Smooth muscle cell (in vitro differentiated cells): ENCODE results near the gene LTBP1. TPM values are rescaled to one million over a fixed set of nuclear protein-coding genes. Genes with fewer than 3 reads are reported as not detected.
A peak's percentile ranks its signal among the peaks of the same experiment; 100 is the strongest.

Source experiments
- DNase-seq: peaks from one replicate; lab custom pipeline; 2025; ENCODE audit not compliant: unreplicated experiment; lab: John Stamatoyannopoulos, UW
- H2AFZ ChIP-seq: fragments of 200-600 bp; sonication (generic); 2 replicates; pipeline ENCODE4 v1.6.0; 2016; ENCODE audit warnings: antibody characterized with exemption, low read depth, mild to moderate bottlenecking
- H3F3A ChIP-seq: fragments of 200-600 bp; sonication (generic); 2 replicates; pipeline ENCODE4 v1.6.0; 2017; ENCODE audit warnings: antibody characterized with exemption, low read depth
- H3K27ac ChIP-seq: fragments of 200-600 bp; sonication (generic); 2 replicates; pipeline ENCODE4 v1.5.1; 2016; ENCODE audit warnings: low read depth, mild to moderate bottlenecking
- H3K27me3 ChIP-seq: fragments of 200-600 bp; sonication (generic); 2 replicates; pipeline ENCODE4 v1.6.1; 2016; ENCODE audit warnings: low read depth, mild to moderate bottlenecking
- H3K36me3 ChIP-seq: fragments of 200-600 bp; sonication (generic); 2 replicates; pipeline ENCODE4 v1.5.1; 2016; ENCODE audit warnings: low read depth
- H3K4me1 ChIP-seq: fragments of 200-600 bp; sonication (generic); 2 replicates; pipeline ENCODE4 v1.5.1; 2016; ENCODE audit warnings: low read depth
- H3K4me2 ChIP-seq: fragments of 200-600 bp; sonication (generic); 2 replicates; pipeline ENCODE4 v1.6.0; 2016; ENCODE audit warnings: mild to moderate bottlenecking
- H3K4me3 ChIP-seq: fragments of 200-600 bp; sonication (generic); 2 replicates; pipeline ENCODE4 v1.5.1; 2016; ENCODE audit warnings: mild to moderate bottlenecking
- H3K79me2 ChIP-seq: fragments of 200-600 bp; sonication (generic); 2 replicates; pipeline ENCODE4 v1.6.0; 2016; ENCODE audit warnings: low read depth, mild to moderate bottlenecking
- H3K9ac ChIP-seq: fragments of 200-600 bp; sonication (generic); 2 replicates; pipeline ENCODE4 v1.6.0; 2016; ENCODE audit warnings: low read depth
- H3K9me3 ChIP-seq: fragments of 200-600 bp; sonication (generic); replicated peaks from 2 replicates; pipeline ENCODE4 v1.5.1; 2016; ENCODE audit warnings: low read depth
- H4K20me1 ChIP-seq: fragments of 200-600 bp; sonication (generic); 2 replicates; pipeline ENCODE4 v1.6.0; 2016; ENCODE audit warnings: low read depth
- WGBS: methylation state at CpG from one replicate; pipeline ENCODE4 v1.1.7; 2016; ENCODE audit warnings: low lambda C conversion rate; 5-methylcytosine and 5-hydroxymethylcytosine counted together
- polyA plus RNA-seq: library from polyadenylated mRNA; unstranded; fragments of >200 nt; fragmentation: Nextera tagmentation; extraction: Ambion mirVana; gene quantifications from 2 replicates; pipeline ENCODE4 v1.2.1, GENCODE V29; 2016
- total RNA-seq: library from RNA; depleted of rRNA; stranded (reverse); fragments of >200 nt; gene quantifications from 2 replicates; pipeline ENCODE4 v1.2.3, GENCODE V29; 2014
- TF ChIP-seq, protein P1 (sequence below): fragments of 200-600 bp; sonication (generic); IDR thresholded peaks from 2 replicates; pipeline ENCODE4 v1.5.1; 2017; ENCODE audit warnings: borderline replicate concordance, mild to moderate bottlenecking, antibody characterized with exemption; ENCODE audit not compliant: insufficient read depth, poor library complexity, severe bottlenecking

The LTBP1 gene
- total and polyA plus RNA-seq, 2 experiments from 2014 or later: 146 to 250 TPM

- Histone ChIP-seq H4K20me1 (no peaks in the 10 kb centered on the region), H3K27me3 (no peaks in the 10 kb centered on the region), H3K79me2 (no peaks in the 10 kb centered on the region), H3K4me2 (no peak overlapping the region), H3K4me1 (no peaks in the 10 kb centered on the region), H3K36me3 (peaks cover 13% of the 10 kb centered on the region), H3K27ac (no peak overlapping the region), H3F3A (no peaks in the 10 kb centered on the region), H2AFZ (no peak overlapping the region), H3K9me3 (no peaks in the 10 kb centered on the region), H3K9ac (no peak overlapping the region), H3K4me3 (no peak overlapping the region)
- WGBS: 91% methylated on average over 1 of the region's 1 CpG
- no peak for DNase-seq
- TF ChIP-seq, protein P1, sequence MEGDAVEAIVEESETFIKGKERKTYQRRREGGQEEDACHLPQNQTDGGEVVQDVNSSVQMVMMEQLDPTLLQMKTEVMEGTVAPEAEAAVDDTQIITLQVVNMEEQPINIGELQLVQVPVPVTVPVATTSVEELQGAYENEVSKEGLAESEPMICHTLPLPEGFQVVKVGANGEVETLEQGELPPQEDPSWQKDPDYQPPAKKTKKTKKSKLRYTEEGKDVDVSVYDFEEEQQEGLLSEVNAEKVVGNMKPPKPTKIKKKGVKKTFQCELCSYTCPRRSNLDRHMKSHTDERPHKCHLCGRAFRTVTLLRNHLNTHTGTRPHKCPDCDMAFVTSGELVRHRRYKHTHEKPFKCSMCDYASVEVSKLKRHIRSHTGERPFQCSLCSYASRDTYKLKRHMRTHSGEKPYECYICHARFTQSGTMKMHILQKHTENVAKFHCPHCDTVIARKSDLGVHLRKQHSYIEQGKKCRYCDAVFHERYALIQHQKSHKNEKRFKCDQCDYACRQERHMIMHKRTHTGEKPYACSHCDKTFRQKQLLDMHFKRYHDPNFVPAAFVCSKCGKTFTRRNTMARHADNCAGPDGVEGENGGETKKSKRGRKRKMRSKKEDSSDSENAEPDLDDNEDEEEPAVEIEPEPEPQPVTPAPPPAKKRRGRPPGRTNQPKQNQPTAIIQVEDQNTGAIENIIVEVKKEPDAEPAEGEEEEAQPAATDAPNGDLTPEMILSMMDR: no peak
Observed at GRCh38 chr2:33316328-33316727, 369.6 kb downstream of the LTBP1 start.

DNA sequence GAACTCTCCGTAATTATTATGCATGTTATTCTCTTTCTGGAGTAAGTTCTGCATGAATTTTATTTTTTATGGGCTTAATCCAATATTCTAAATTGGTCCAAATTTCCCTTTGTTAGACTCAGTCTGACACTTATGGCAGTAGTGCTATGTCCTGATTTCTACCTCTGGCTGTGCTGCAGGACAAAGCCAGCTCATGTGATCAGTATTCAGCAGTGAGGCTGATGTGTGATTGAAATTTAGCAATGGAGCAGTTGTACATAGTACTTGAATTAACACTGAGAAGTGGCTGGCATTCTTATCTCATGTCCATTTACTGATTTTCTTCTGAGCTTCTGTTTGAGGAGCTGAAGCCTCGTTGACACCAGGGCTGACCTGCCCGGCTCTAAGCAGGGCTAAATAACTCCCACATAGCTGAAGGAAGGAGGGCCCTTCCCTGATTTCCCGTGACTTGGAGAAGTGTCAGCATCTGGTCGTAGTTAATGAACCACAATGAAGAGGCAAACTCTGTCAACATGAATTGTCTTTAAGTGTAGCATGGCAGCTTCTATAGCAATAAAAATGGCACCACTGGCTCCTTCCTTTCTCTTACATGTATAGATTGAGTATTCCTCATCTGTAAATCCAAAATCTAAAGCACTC, 370.7 kb downstream of the LTBP1 start:
- Histone ChIP-seq H3K27ac (no peak overlapping the region), H4K20me1 (no peaks in the 10 kb centered on the region), H3K4me3 (no peak overlapping the region), H3K4me1 (no peaks in the 10 kb centered on the region), H3K36me3 (peaks cover 5% of the 10 kb centered on the region), H2AFZ (no peak overlapping the region), H3K4me2 (no peak overlapping the region), H3K27me3 (no peaks in the 10 kb centered on the region), H3K79me2 (no peaks in the 10 kb centered on the region), H3K9ac (no peak overlapping the region), H3F3A (no peaks in the 10 kb centered on the region), H3K9me3 (no peaks in the 10 kb centered on the region)
- no peak for DNase-seq
- WGBS: 77% methylated on average over 5 of the region's 5 CpGs
- TF ChIP-seq, protein P1: no peak

GRCh38 chr2:33318456-33318855, 371.7 kb downstream of the LTBP1 start:
- no peaks in the 10 kb centered on the region for H3K79me2 ChIP-seq
- H3K4me3 ChIP-seq: no peak overlapping the region
- H3K27ac ChIP-seq: no peak overlapping the region
- H2AFZ ChIP-seq: no peak overlapping the region
- H3K4me2 ChIP-seq: no peak overlapping the region
- no peak for DNase-seq
- no peaks in the 10 kb centered on the region for H3K27me3 ChIP-seq
- 87% methylated on average over 3 of the region's 3 CpGs for WGBS
- H4K20me1 ChIP-seq: no peaks in the 10 kb centered on the region
- H3K9ac ChIP-seq: no peak overlapping the region
- H3K4me1 ChIP-seq: no peaks in the 10 kb centered on the region
- TF ChIP-seq, protein P1: no peak
- H3F3A ChIP-seq: no peaks in the 10 kb centered on the region
- H3K36me3 ChIP-seq: peaks cover 5% of the 10 kb centered on the region
- H3K9me3 ChIP-seq: no peaks in the 10 kb centered on the region

DNA sequence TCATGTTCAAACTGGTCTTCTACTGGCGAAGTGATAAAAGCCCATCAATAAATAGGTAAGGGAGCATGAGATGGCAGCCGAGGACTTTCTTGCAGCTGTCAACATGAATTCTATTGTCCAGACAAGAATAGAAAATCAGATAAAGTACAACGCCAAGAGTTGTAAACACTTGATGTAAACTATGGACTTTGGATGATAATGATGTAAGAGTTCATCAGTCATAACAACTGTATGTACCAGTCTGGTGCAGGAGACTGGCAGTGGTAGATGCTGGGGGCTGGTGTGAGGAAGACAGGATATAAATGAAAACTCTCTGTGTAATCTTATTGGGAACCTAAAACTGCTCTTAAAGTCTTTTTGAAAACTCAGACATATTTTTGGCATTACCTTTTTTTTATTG, 373.8 kb downstream of the LTBP1 start:
- TF ChIP-seq, protein P1: no peak
- no peak overlapping the region for H3K4me2 ChIP-seq
- no peak overlapping the region for H3K4me3 ChIP-seq
- no peak overlapping the region for H3K9ac ChIP-seq
- no peaks in the 10 kb centered on the region for H3K4me1 ChIP-seq
- H2AFZ ChIP-seq: no peak overlapping the region
- H4K20me1 ChIP-seq: no peaks in the 10 kb centered on the region
- no peaks in the 10 kb centered on the region for H3K27me3 ChIP-seq
- peak overlapping the region; percentile 44 for H3K27ac ChIP-seq
- H3K36me3 ChIP-seq: no peaks in the 10 kb centered on the region
- 81% methylated on average over 3 of the region's 3 CpGs for WGBS
- H3K9me3 ChIP-seq: no peaks in the 10 kb centered on the region
- DNase-seq: no peak
- H3K79me2 ChIP-seq: no peaks in the 10 kb centered on the region
- H3F3A ChIP-seq: no peaks in the 10 kb centered on the region
